Right lobe of liver (tissue), 4 donors: ENCODE data around the gene GSDME.

Experiments used
- CTCF ChIP-seq, 4 donors: fragments of 200-600 bp in 3 of 4; fragments of 450-650 bp in 1 of 4; IDR thresholded peaks; one replicate each; pipeline versions ENCODE4 v1.5.1 to v1.8.0; 2016 to 2022; ENCODE audit warnings: antibody characterized with exemption in 4 of 4, mild to moderate bottlenecking in 2 of 4
- POLR2A ChIP-seq: fragments of 450-650 bp; IDR thresholded peaks from one replicate; pipeline ENCODE4 v1.6.1; 2017; ENCODE audit warnings: antibody characterized with exemption, mild to moderate bottlenecking
- donor health status: DM: no; HTN: no; CAD: no.
- donor health status: DM: no; HTN: no; CAD: no.
- donor health status: DM: no; HTN: yes; CAD: no.

GRCh38 chr7:24773646-24774045, 16.4 kb upstream of the GSDME start:
- TF ChIP-seq CTCF (IDR thresholded peaks at IDR 0.05) = no peak
- TF ChIP-seq POLR2A = no peak
